K562 (cell line): Measurements from ENCODE around the gene RPL27. TPM values are rescaled to one million over a fixed set of nuclear protein-coding genes. Genes with fewer than 3 reads are reported as not detected.

ENCODE experiments used
- ARID2 ChIP-seq: fragments of 450-650 bp; IDR thresholded peaks from 2 replicates; pipeline ENCODE4 v1.6.1; 2017; ENCODE audit warnings: antibody characterized with exemption, mild to moderate bottlenecking
- ATF1 ChIP-seq, 2 experiments: fragments of 450-650 bp in 1 of 2; IDR thresholded peaks; 2 replicates each; pipeline ENCODE4 v1.6.1; 2016; ENCODE audit warnings: missing compliant biosample characterization in 1 of 2, missing genetic modification characterization in 1 of 2
- ERF ChIP-seq: fragments of 450-650 bp; formaldehyde crosslinking; IDR thresholded peaks from 2 replicates; pipeline ENCODE4 v1.4.0; 2020; ENCODE audit warnings: mild to moderate bottlenecking, mixed read lengths
- ETV6 ChIP-seq, 3 experiments: fragments of 150-350 bp in 1 of 3; sonication (generic) in 1 of 3; formaldehyde crosslinking in 1 of 3; IDR thresholded peaks; 2 replicates each; pipeline versions ENCODE4 v1.6.1 to v1.8.0; 2014 to 2022; ENCODE audit warnings: borderline replicate concordance in 2 of 3, low read depth in 2 of 3, antibody characterized with exemption in 1 of 3, low read length in 1 of 3, mild to moderate bottlenecking in 1 of 3, missing genetic modification reagents in 1 of 3
- FOXJ2 ChIP-seq: fragments of 200-800 bp; sonication (Bioruptor generic); IDR thresholded peaks from 2 replicates; pipeline ENCODE4 v1.6.1; 2016; ENCODE audit warnings: missing genetic modification characterization, missing compliant biosample characterization
- MEF2D ChIP-seq: conservative IDR thresholded peaks from 2 replicates; pipeline ENCODE4 v1.6.1; 2016; ENCODE audit warnings: low read depth, missing genetic modification characterization, missing compliant biosample characterization
- MYC ChIP-seq, 2 experiments: fragments of 250-450 bp in 1 of 2; sonication (Bioruptor Pico) in 1 of 2; IDR thresholded peaks; 2 replicates each; pipeline versions ENCODE4 v1.5.1 to v1.6.1; 2012 to 2021; ENCODE audit warnings: low read depth in 2 of 2, borderline replicate concordance in 1 of 2, improper control_type of control experiment in 1 of 2, low read length in 1 of 2, mild to moderate bottlenecking in 1 of 2, moderate library complexity in 1 of 2
- NEUROD1 ChIP-seq: fragments of 150-350 bp; IDR thresholded peaks from 2 replicates; pipeline ENCODE4 v1.6.1; 2014; ENCODE audit warnings: borderline replicate concordance, low read length, low read depth; ENCODE audit not compliant: partially characterized antibody
- POLR2H ChIP-seq: IDR thresholded peaks from 2 replicates; pipeline ENCODE4 v1.6.1; 2016; ENCODE audit warnings: missing genetic modification characterization, low read depth, mild to moderate bottlenecking, control low read depth, missing compliant biosample characterization, moderate library complexity
- SMAD4 ChIP-seq: fragments of 250-450 bp; sonication (Bioruptor Pico); conservative IDR thresholded peaks from 2 replicates; pipeline ENCODE4 v1.8.0; 2021; ENCODE audit warnings: inconsistent platforms, mild to moderate bottlenecking, moderate library complexity
- STAT5A ChIP-seq: IDR thresholded peaks from 2 replicates; pipeline ENCODE4 v1.6.1; 2012; ENCODE audit warnings: low read length, inconsistent platforms, borderline replicate concordance
- TAF1 ChIP-seq: IDR thresholded peaks from 2 replicates; pipeline ENCODE4 v1.6.1; 2011; ENCODE audit warnings: mild to moderate bottlenecking, low read length, moderate library complexity; ENCODE audit not compliant: insufficient read depth, control insufficient read depth, severe bottlenecking; ENCODE audit errors: extremely low read depth
- TCF7 ChIP-seq: sonication (generic); IDR thresholded peaks from 2 replicates; pipeline ENCODE4 v1.6.1; 2016; ENCODE audit warnings: antibody characterized with exemption, borderline replicate concordance
- polyA plus RNA-seq, 8 experiments: library from polyadenylated mRNA; depleted of rRNA in 4 of 8; stranded (reverse) in 5 of 8; unstranded in 3 of 8; fragments of >200 nt; fragmentation: Nextera tagmentation in 2 of 8; fragmentation: Illumina TruSeq in 1 of 8; extraction: Ambion mirVana in 2 of 8; extraction: Trizol in 1 of 8; gene quantifications; 2 replicates each; pipeline versions ENCODE4 v1.2.1 to v1.2.3, GENCODE V29; 2011 to 2014; ENCODE audit warnings: inconsistent platforms in 1 of 8, missing spikeins in 1 of 8
- total RNA-seq, 7 experiments: library from RNA; depleted of rRNA in 6 of 7; stranded (reverse); fragments of >200 nt in 6 of 7; fragmentation: Illumina TruSeq in 2 of 7; extraction: Trizol in 2 of 7; gene quantifications; 2 replicates each; pipeline versions ENCODE4 v1.2.1 to v1.2.3, GENCODE V29; 2011 to 2021; ENCODE audit warnings: low replicate concordance in 1 of 7
- TF ChIP-seq, protein P1 (sequence below), 2 experiments: fragments of 450-650 bp in 1 of 2; IDR thresholded peaks; 2 replicates each; pipeline ENCODE4 v1.6.1; 2011 to 2017; ENCODE audit warnings: low read depth in 2 of 2, antibody characterized with exemption in 1 of 2, borderline replicate concordance in 1 of 2, low read length in 1 of 2, mild to moderate bottlenecking in 1 of 2, mixed read lengths in 1 of 2; ENCODE audit not compliant: control insufficient read depth in 1 of 2
- TF ChIP-seq, protein P2 (sequence below): fragments of 450-650 bp; IDR thresholded peaks from 2 replicates; pipeline ENCODE4 v1.6.1; 2018; ENCODE audit not compliant: partially characterized antibody
- TF ChIP-seq, protein P3 (sequence below): fragments of 250-450 bp; sonication (Bioruptor Pico); IDR thresholded peaks from 2 replicates; pipeline ENCODE4 v1.8.0; 2021; ENCODE audit warnings: borderline replicate concordance, mild to moderate bottlenecking, moderate library complexity; ENCODE audit not compliant: poor library complexity, severe bottlenecking

RPL27 gene
- total and polyA plus RNA-seq, 9 of the 15 experiments (the other 6 are each of a cell fraction or from before 2014, with no cell fraction given) = 1,539 to 6,155 (median 3,710) TPM

DNA sequence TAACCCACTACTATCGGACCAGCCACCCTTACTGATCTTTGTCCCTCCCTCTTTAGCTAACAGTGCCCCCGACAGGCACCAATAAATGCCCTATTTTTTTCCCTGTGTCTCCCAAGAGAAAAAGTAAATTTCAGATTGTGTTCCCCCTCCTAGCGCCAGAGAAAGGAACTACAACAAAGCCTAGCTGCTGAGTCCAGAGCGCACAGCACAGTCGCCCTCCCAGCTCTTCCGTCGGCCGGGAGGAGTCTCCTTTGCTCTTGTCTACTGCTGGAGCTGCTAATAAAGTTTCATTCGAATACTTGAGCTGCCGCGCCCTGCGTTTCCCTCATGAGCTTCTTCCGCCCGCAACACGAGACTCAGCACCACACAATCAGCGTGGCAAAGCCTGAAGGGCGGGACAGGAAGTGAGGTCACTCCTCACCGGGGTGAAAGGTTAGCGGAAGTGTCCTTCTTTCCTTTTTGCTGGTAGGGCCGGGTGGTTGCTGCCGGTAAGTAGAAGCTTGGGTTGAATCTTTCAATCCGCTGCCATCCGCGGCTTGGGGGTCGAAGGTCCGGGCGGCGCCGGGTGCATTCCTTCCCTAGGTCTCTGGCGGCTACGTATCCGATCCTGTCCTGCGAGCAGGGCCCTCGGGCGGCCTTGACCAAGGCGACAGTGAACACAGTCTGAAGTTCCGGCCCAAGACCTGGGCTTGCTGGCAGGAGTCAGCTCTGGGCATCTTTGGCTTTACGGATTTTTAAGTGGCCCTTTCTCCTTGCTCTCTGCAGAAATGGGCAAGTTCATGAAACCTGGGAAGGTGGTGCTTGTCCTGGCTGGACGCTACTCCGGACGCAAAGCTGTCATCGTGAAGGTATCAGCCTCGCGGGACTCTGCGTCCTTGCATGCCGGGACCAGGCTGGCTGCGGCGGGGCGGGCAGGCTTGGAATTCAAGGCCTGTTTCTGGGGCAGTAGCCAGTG lies at the start of gene RPL27 (continued):
- TF ChIP-seq ARID2 = no peak
- no peak for TF ChIP-seq ATF1 (CRISPR knock-in tag; IDR thresholded peaks at IDR 0.05)
- peak; percentile 98 for TF ChIP-seq ATF1 (tag; IDR thresholded peaks at IDR 0.05)
- peak; percentile 27; the same call in 1 of the 2 replicates for TF ChIP-seq MEF2D (tag)
- peak; percentile 29; the same call in 1 of the 2 replicates for TF ChIP-seq STAT5A
- TF ChIP-seq TCF7 = peak; percentile 68; the same call in 1 of the 2 replicates
- TF ChIP-seq, protein P1, sequence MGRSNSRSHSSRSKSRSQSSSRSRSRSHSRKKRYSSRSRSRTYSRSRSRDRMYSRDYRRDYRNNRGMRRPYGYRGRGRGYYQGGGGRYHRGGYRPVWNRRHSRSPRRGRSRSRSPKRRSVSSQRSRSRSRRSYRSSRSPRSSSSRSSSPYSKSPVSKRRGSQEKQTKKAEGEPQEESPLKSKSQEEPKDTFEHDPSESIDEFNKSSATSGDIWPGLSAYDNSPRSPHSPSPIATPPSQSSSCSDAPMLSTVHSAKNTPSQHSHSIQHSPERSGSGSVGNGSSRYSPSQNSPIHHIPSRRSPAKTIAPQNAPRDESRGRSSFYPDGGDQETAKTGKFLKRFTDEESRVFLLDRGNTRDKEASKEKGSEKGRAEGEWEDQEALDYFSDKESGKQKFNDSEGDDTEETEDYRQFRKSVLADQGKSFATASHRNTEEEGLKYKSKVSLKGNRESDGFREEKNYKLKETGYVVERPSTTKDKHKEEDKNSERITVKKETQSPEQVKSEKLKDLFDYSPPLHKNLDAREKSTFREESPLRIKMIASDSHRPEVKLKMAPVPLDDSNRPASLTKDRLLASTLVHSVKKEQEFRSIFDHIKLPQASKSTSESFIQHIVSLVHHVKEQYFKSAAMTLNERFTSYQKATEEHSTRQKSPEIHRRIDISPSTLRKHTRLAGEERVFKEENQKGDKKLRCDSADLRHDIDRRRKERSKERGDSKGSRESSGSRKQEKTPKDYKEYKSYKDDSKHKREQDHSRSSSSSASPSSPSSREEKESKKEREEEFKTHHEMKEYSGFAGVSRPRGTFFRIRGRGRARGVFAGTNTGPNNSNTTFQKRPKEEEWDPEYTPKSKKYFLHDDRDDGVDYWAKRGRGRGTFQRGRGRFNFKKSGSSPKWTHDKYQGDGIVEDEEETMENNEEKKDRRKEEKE (IDR thresholded peaks at IDR 0.05; ENCODE audit: borderline replicate concordance in 1 of 2, control insufficient read depth in 1 of 2, low read depth in 2 of 2, low read length in 1 of 2) = 0 out of 4 replicates have a peak, but pooled peaks of 1 of the 2 experiments have one; percentile 50
- peak; percentile 94 for TF ChIP-seq TAF1
- TF ChIP-seq FOXJ2 (tag) = peak; percentile 41
- peak; percentile 86 for TF ChIP-seq NEUROD1
- peak; percentile 86 for TF ChIP-seq SMAD4
- TF ChIP-seq, protein P2, sequence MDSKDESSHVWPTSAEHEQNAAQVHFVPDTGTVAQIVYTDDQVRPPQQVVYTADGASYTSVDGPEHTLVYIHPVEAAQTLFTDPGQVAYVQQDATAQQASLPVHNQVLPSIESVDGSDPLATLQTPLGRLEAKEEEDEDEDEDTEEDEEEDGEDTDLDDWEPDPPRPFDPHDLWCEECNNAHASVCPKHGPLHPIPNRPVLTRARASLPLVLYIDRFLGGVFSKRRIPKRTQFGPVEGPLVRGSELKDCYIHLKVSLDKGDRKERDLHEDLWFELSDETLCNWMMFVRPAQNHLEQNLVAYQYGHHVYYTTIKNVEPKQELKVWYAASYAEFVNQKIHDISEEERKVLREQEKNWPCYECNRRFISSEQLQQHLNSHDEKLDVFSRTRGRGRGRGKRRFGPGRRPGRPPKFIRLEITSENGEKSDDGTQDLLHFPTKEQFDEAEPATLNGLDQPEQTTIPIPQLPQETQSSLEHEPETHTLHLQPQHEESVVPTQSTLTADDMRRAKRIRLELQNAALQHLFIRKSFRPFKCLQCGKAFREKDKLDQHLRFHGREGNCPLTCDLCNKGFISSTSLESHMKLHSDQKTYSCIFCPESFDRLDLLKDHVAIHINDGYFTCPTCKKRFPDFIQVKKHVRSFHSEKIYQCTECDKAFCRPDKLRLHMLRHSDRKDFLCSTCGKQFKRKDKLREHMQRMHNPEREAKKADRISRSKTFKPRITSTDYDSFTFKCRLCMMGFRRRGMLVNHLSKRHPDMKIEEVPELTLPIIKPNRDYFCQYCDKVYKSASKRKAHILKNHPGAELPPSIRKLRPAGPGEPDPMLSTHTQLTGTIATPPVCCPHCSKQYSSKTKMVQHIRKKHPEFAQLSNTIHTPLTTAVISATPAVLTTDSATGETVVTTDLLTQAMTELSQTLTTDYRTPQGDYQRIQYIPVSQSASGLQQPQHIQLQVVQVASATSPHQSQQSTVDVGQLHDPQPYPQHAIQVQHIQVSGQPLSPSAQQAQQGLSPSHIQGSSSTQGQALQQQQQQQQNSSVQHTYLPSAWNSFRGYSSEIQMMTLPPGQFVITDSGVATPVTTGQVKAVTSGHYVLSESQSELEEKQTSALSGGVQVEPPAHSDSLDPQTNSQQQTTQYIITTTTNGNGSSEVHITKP = peak; percentile 75
- no peak for TF ChIP-seq ERF (CRISPR knock-in tag)
- peak; percentile 94 for TF ChIP-seq POLR2H (tag)
- TF ChIP-seq, protein P3, sequence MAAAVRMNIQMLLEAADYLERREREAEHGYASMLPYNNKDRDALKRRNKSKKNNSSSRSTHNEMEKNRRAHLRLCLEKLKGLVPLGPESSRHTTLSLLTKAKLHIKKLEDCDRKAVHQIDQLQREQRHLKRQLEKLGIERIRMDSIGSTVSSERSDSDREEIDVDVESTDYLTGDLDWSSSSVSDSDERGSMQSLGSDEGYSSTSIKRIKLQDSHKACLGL (CRISPR knock-in tag) = peak; percentile 50
- TF ChIP-seq MYC (IDR thresholded peaks at IDR 0.05; ENCODE audit: low read depth, low read length) = peak; percentile 99
- TF ChIP-seq MYC (CRISPR knock-in tag; IDR thresholded peaks at IDR 0.05; ENCODE audit: borderline replicate concordance, low read depth) = peak; percentile 77
- no peak for TF ChIP-seq ETV6 (IDR thresholded peaks at IDR 0.05; ENCODE audit: borderline replicate concordance in 1 of 2, low read depth in 2 of 2, low read length in 1 of 2)
- TF ChIP-seq ETV6 (CRISPR knock-in tag; IDR thresholded peaks at IDR 0.05; ENCODE audit: borderline replicate concordance) = no peak
